NCI-H460 (cell line): Measurements from ENCODE around the gene ARHGDIA. TPM values are rescaled to one million over a fixed set of nuclear protein-coding genes. Genes with fewer than 3 reads are reported as not detected.
"Not testable (repeated sequence)": the region's sequence is repeated elsewhere in the genome, so short reads cannot be mapped to it uniquely, and the experiment has no call there.

Experiments used
- DNase-seq: peaks from one replicate; pipeline ENCODE4 v3.0.0-alpha.2; 2016; ENCODE audit warnings: low read depth; ENCODE audit errors: extremely low read depth
- total RNA-seq: library from RNA; depleted of rRNA; stranded (reverse); fragments of >200 nt; shearing (Covaris generic); gene quantifications from 2 replicates; pipeline ENCODE4 v1.2.3, GENCODE V29; 2014

ARHGDIA gene
- total RNA-seq, 1 experiment from 2014 or later, result 178 TPM

DNA sequence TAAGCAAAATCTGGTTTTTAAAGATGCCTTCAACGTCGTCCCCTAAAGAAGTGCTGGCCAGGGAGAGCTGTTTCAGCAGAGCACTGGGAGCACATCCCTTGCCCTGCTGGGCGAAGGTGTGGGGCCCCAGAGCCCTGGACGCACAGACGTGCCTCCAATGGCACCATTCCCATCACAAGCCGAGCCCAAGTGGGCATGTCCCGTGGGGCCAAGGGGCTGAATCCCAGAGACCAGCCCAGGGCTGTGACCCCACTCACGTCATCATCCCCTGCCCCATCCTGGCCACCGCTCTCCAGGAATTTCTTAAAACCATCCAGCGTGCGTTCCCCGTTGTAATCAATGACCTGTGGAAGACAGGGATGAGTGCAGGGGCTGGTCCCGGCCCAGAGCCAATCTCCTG is 26.2 kb downstream of the ARHGDIA start:
- DNase-seq, result no peak

DNA sequence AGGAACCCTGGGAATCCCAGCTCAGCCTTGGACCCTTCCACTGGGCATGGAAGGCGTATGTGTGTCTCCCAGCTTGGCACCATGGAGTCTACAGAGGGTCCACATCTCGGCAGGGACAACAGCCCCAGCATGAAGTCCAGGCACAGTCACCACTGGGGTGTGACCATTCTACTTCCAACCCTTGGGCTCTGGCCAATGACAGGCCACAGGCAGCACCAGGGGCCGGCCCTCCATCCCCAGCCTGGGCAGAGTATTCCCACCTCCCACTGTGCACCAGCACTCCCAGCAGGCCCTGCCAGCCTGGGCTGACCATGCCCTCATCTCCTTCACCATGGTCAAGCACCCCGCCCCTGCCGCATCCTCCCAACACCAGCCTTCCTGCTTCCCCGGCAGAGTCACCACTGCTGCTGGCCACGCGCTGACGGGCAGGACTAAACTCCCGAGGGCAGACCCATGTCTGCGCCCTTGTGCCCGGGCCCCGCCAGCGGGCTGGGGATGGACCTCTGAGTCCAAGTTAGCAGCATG is 26.7 kb downstream of the ARHGDIA start:
- no peak for DNase-seq

DNA sequence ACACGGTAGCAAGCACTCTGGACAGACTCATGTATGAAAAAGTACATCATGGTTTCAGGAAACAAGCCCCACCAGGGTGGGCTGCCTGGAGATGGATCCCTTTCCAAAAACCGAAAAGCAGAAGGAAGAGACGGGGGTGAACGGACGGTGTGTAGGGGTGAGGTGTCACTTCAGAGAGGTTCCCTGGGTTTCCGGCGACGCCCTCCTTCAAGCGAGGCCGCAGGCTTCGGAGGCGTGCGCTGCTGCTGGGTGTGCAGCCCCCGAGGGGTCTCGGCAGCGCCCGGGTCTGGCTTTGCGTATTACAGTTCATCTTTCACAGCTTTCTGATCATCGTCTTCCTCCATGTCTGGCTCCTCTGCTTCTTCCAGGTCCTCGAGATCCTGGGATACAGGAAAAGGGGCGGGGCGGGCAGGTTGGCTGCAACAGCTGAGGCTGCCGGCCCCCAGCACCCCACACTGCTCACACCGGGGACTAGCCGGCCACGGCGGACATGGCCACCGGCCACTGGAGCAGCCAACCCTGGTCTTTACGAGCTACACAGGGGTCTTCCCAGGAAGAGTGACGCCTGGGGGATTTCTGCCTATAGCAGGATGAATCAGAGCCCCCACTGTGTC is 27.3 kb downstream of the ARHGDIA start:
- DNase-seq, result no peak

DNA sequence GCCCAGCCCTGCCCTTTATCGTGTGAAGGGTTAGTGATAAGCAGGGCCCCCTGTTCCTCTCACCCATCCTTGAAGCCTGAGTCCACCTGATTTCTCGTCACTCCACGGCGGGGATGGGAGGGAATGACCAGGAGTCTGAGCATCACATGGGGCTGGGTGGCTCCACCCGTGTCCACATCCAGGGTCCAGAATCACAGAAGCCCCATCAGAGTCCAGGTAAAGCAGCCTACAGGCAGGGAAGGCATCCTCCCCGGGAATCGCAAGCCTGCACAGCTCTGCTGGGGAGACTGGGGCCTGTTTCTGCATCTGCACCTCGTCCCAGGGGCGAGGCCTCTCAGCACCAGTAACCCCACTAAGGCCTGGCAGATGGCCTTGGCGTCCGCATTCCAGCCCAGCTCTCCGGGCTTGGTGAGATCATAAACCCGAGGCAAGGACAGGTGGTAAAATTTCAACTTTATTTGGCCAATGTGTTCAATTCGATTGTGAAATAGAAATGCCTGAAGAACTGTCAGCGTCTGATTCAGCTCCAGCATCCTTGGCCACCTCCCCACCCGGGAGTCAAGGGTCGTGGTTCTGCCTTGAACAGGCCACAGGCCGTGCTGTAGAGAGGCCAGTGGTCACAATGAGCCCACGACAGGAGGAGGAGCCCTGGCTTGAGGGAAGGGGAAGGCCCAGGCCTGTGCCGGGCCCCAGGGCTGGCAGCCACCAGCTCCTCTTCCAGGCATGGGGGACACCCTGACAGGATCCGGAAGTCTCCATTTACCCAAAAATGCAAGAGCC is 28.2 kb downstream of the ARHGDIA start:
- DNase-seq, result no peak

DNA sequence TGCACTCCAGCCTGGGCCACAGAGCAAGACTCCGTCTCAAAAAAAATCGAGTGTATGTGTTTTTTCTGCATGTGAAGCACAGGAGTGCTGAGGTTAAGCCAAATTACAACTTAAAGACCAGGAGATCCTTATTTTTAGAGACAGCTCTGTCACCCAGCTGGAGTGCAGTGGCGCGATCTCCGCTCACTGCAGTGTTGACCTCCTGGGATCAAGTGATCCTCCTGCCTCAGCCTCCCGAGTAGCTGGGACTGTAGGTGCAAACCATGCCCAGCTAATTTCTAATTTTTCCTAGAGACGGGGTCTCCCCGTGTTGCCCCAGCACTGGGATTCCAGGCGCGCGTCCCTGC is 28.8 kb downstream of the ARHGDIA start:
- DNase-seq, result no peak

DNA sequence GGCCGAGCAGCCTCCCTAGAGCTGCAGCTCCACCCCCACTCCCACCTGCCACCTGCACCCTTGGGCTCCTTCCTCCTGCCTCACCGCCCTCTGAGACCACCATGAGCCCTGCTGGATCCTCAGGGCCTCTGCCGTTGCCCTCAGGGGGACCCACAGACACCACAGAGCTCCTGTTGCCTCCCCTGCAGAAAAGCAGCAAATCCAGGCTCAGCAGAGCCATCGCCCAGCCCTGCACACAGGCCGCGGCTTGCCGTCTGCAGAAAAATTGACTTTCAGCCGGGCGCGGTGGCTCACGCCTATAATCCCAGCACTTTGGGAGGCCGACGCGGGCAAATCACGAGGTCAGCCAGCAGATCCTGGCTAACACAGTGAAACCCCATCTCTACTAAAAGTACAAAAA is 29.3 kb downstream of the ARHGDIA start:
- DNase-seq, result no peak

DNA sequence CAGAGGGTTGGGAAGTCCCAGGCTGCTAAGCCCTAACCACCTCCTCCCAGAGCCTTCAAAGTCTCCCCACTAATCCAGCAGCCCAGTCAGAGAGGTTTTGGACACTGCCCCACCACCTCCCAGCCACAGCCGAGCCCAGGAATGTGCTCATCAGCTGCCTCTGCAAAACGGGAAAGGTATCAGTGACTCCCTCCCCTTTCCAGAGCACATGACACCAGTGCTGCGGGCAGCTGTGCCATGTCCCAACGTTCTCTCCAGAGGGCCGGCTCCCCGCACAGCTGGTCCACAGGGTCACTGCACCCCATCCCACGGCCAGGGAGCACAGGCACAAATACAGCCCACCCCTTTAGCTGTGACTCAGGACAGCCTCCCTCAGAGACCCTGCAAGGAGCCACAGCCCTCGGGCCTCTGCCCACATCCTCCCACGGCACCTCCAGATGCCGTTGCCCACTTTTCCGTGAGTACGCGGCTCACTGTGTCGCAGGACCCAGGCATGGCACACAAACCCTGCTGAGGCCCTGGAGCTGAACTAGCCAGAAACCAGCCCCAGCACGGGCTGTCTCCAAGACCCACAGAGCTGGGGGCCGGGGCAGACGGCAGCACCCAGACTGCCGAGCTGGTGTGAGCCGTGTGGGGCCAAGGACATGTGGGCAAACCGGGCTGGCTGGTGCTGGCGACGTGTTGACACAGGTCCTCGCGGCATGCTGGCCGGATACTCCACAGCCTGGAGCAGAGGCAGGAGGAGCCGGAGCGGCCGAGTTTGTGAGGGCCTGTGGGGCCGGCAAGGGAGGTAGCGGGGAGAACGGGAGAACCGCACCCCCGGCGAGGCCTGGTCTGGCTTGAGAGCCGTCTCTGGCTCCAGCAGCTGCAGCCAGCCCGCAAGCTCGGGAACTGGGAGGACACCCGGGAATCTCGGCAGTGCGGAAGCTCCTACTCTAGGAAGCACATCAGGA is 30.0 kb downstream of the ARHGDIA start:
- no peak for DNase-seq

DNA sequence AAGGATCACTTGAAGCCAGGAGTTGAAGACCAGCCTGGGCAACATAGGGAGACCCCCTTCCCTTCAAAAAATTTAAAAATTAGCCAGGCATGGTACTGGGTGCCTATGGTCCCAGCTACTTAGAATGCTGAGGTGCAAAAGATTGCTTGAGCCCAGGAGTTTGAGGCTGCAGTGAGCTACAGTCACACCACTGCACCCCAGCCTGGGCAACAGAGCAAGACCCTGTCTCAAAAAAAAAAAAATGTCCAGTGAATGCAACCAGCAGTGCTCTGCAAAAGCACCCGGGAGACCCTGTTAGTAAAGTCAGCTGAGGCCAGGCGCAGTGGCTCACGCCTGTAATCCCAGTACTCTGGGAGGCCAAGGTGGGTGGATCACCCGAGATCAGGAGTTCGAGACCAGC is 31.1 kb downstream of the ARHGDIA start:
- DNase-seq, result not testable (repeated sequence)

DNA sequence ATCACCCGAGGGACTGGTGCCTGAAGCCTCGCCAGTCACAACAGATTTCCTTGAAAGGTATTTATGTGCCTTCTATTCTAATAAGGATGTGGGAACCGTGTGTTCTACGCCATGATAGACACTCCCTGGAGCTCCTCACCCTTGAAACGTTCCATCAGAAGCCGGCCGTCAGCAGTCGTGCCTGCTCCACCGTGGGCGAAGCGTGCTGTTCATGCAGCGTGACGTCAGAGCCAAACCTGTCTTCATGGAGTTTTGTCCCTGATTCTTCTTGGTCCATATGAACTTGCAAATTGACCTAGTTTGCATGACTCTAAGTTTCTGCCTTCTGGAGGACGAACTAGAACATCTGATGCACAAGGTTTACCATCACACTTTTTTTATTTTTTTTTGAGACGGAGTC is 31.8 kb downstream of the ARHGDIA start:
- DNase-seq, result no peak

DNA sequence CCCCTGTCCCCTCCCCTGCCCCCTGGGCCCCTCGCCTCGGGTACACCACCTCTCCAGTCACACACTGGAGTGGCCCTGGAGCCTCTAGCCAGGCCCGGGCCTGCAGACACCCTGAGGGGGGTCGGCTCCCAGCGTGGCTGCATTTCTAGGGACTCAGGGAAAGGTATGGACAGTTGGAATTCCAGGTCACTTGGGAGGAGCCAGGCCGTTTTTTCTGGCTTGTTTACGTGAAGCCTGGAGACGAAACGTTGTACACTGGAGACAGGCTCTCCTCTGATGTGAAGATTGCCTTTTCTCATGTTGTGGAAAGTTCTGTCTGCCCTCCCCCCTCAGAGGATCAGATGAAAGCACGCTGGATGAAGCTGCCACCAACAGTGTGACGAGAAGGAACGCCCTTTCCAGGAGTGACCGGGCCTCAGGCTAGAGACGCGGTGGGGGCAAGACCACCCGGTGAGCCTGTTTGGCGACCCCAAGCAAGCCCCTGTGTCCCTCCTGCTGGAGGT is 32.3 kb downstream of the ARHGDIA start:
- no peak for DNase-seq

DNA sequence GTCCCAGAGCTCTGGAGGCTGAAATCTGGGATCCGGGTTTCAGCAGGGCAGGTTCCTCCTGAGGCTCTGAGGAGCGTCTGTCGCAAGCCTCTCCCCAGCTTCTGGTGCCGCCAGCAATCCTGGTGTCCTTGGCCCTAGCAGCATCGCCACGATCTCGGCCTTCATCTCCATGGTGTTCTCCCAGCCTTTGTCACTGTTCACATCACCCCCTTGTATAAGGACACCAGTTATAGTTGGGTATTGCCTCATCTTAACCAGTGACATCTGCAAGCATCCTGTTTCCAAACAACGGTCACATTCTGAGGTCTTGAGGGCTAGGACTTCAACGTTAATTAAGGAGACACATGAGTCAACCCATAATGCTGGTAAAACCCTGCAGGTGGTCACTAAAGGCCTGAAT is 33.5 kb downstream of the ARHGDIA start:
- DNase-seq, result no peak

DNA sequence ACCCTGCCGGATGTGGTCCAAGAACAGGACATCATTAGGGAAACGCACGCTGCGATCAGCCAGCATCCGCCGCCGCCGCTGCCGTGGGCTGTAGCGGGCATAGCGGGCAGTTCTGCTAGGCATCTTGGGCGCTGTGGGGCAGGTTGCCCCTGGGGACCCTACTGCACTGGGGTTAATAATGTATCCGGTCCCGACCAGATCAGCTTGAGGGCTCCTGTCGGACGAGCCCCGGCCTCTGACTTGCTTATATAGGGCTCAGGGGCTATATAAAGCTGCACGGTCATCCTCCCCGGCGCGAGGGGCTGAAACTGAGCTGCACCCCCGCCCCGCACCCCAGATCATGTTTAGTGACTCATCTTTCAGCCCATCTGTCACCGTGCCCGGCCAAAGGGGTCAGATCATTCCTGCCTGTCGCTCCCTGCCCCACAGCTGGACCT is 36.3 kb downstream of the ARHGDIA start, which contains the start of gene PPP1R27:
TSS of gene PPP1R27 (minus strand) at position 220 of the 437 bp plus-strand sequence. CDS start at position 123, 97 bp downstream.
- no peak for DNase-seq

DNA sequence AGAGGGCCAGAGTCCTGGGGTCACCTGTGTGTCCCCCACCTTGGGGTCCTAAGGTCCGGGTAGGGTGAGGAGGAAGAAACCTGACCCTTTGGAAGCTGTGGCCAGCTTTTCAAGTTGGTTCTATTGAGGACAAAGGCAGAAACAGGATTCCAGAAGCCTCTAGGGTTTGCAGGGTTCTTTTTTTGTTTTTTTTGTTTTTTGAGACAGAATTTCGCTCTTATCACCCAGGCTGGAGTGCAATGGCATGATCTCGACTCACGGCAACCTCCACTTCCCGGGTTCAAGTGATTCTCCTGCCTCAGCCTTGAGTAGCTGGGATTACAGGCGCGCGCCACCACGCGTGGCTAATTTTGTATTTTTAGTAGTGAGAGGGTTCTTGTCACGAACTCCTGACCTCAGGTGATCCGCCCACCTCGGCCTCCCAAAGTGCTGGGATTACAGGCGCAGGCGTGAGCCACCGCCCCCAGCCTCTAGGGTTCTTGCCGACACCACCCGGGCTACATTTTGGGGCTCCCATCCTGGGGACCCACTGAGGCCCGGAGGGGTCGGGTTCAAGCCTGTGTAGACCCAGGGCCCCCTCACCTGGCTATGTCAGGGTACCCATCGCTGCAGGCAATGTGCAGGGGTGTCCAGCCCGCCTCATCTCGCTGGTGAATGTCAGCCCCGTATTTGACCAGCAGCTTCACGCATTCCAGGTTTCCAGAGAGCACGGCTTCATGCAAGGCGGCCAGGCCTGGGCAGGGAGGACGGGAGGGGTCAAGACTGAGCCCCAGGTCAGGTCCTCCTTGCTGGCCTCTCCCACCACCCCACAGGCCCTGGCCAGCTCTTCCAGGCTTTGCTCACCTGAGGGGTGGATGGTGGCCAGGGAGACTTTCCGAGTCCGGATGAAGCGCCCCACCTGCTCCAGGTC is 37.0 kb downstream of the ARHGDIA start:
- DNase-seq, result no peak

DNA sequence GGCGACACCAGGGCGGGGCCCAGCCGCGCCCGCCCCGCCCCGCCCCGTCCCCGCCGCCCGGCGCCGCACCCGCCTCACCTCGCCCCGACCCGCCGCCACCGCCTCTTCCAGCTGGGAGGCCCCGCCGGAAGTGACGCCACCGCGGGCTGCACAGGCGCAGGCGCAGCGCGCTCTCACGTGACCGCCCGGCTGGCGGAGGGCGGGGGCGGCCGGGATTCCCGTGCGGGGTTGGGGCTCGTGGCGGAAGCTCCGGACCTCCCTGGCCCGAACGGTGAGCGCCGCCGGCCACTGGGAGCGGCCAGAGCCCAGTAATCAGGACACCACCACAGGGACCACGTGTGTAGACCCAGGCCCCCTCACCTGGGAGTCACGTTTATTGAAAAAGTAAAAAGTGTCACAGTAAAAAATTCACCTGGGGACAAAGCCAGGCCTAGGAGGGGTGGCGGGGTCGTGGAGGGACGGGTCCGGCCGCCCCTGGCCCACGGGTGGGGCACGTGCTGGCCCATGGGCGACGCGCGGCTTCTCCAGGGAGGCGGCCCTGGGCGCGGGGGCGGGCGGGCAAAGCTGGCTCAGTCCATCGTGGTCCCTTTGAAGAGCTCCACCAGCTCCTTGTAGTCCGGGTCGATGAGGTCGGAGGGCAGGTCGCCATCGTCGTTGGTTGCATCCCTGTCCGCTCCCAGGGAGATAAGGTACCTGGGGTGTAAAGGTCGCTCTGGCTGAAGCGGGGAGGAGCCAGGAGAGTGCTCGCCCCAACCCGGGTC is 37.8 kb downstream of the ARHGDIA start, which contains the start of gene MCRIP1:
TSS of gene MCRIP1 (minus strand) at position 132 of the 761 bp plus-strand sequence. CDS start 8,785 bp downstream, outside the sequence.
- peak; percentile 92 for DNase-seq

DNA sequence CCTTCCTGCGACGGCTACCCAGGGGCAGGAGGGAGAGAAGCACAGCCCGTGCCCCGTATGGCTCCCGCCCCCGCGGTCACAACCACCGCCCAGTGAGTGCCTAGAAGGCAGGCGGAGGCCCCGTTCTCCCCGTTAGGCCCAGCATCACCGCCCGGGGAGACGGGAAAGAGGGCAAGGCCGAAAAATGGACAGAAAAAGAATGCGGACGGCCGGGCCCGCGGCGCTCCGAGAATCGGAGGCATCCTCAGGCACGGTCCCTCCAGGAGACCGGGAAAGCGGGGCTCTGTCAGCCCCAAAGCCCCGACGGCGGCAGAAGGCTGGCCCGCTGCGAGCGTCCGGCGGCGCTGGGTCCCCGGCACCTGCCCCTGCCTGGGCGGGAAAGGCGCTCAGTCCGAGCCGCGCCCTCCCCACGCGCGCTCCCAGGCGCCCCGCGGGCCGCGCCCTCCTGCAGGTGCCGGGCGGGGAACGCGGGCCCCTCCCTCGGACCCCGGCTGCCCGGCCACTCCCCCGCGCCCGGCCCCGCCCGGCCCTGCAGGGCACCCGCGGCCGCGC is 38.5 kb downstream of the ARHGDIA start:
- DNase-seq, result no peak

DNA sequence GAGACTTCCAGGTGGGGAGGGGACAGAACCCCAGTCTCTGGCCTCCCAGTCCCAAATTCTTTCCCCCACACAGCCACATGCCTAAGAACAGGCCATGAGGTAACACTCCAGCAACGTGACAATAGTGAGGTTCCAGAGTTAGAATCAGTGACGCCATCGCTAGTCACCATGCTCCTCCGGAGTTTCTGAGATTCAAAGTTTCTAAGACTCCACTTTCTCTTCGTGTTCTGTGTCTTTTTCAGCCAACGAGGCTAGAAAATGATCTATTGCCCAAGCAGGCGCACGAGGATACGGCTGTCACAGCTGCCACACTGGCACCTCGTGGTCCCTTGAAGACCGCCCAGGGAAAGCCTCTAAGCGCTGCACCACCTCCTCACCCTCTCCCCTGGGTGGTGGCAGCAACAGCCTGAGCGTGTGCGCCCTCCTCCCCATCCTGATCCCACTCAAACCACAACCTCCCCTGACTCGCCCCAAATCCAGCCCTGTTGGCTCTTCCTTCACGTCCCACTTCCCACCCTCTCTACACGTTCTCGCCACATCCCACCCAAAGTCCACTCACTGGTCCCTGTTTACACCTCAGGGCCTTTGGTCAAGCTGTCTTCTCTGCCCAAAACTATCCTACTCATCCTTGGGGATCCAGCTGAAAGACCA is 39.1 kb downstream of the ARHGDIA start:
- DNase-seq, result no peak

DNA sequence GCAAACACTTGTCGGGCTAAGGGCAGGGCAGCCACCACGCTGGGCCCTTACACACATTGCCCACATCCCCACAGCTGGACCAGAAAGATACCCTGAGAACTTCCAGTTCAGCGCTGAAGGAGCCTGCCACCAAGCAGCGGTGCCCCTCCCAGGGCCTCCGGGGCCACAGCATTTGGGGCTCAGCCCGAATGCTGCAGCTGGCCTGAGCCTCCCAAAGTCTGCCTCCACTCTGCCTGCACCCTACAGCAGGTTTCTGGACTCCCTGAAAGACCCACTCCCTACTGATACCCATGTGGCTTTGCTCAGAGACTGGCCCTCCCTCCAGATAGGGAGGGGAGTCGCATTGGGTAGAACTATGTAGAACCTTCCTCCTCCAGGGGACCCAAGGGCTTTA is 39.6 kb downstream of the ARHGDIA start:
- DNase-seq, result no peak

DNA sequence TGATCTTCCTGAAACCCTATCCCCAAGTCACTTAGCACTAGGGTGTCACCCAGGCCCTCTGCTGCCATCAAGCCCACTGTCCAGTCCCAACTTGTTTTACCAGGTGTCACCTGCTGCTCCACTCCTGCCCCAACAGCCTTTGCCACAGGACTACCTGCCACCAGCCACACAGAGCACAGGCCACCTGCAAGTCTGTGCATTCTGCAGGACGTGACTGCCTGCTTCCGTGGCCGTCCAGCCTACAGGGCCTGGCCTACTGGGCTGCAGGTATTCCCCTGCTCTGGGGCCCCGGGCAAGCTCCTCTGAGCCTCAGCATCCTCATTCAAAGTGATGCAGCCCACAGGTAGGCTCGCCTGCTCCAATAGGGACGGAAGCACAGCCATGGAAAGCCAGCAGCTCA is 41.3 kb downstream of the ARHGDIA start:
- DNase-seq, result no peak
